Left ventricle myocardium inferior (tissue), 1 donor: ENCODE results near the gene RAD51B. TPM values are rescaled to one million over a fixed set of nuclear protein-coding genes. Genes with fewer than 3 reads are reported as not detected.

ENCODE experiments used
- DNase-seq: peaks from one replicate; pipeline ENCODE4 v3.0.0-alpha.2; 2020
- H3K27ac ChIP-seq: fragments of 200-600 bp; replicated peaks from 2 replicates; pipeline ENCODE4 v1.8.0; 2021
- H3K27me3 ChIP-seq: fragments of 200-600 bp; 2 replicates; pipeline ENCODE4 v1.8.0; 2021; ENCODE audit warnings: low read depth
- H3K36me3 ChIP-seq: fragments of 200-600 bp; 2 replicates; pipeline ENCODE4 v1.8.0; 2021
- H3K4me1 ChIP-seq: fragments of 200-600 bp; 2 replicates; pipeline ENCODE4 v1.8.0; 2021
- H3K4me3 ChIP-seq: fragments of 200-600 bp; 2 replicates; pipeline ENCODE4 v1.8.0; 2021; ENCODE audit warnings: mild to moderate bottlenecking, moderate library complexity
- H3K9me3 ChIP-seq: fragments of 200-600 bp; replicated peaks from 2 replicates; pipeline ENCODE4 v1.8.0; 2021
- CTCF ChIP-seq: fragments of 200-600 bp; IDR thresholded peaks from 2 replicates; pipeline ENCODE4 v1.8.0; 2021; ENCODE audit warnings: antibody characterized with exemption, mild to moderate bottlenecking, borderline replicate concordance
- intact Hi-C: fragments of 100-400 bp; cut with micrococcal nuclease; formaldehyde crosslinking; loops from one replicate; pipeline ENCODE4 v1.11.0; 2022
- total RNA-seq: library from RNA; stranded (reverse); fragmentation: NEBNext Ultra II Directional; extraction: Animal tissue kit (Norgen Biotek cat#: 25700); gene quantifications from one replicate; pipeline ENCODE4 v1.2.1, GENCODE V29; 2021
- donor health status: DM: no; HTN: yes; CAD: no; lungs with severe emphysema.

The RAD51B gene
- total RNA-seq, 1 donor from 2014 or later: 2.4 TPM

- no peak for DNase-seq
- H3K9me3 ChIP-seq: peaks cover 10% of the 10 kb centered on the region
- intact Hi-C loops: loop anchor here (5.0 kb wide), 1 partner anchor 873 kb away; no protein-coding TSS in a partner anchor
- H3K27me3 ChIP-seq: no peaks in the 10 kb centered on the region
- no peak overlapping the region for H3K27ac ChIP-seq
- TF ChIP-seq CTCF: no peak
- peaks cover 4% of the 10 kb centered on the region for H3K4me1 ChIP-seq
- no peaks in the 10 kb centered on the region for H3K36me3 ChIP-seq
- no peak overlapping the region for H3K4me3 ChIP-seq
These were observed 130.2 kb downstream of the RAD51B start for GRCh38 chr14:67949771-67950170.

DNA sequence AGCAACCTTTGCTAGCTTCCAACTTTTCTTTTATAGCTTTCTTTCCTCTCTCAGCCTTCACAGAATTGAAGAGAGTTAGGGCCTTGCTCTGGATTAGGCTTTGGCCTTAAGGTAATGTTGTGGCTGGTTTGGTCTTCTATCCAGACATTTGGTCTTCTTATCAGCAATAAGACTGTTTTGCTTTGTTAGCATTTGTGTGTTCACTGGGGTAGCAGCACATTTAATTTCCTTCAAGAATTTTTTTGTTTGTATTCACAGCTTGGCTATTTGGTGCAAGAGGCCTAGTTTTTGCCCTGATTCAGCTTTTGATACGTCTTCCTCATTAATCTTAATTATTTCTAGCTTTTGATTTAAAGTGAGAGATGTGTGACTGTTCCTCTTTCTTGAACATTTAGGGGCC lies 130.8 kb downstream of the RAD51B start:
- Histone ChIP-seq H3K27me3 (no peaks in the 10 kb centered on the region), H3K9me3 (peaks cover 10% of the 10 kb centered on the region), H3K4me1 (no peaks in the 10 kb centered on the region), H3K27ac (no peak overlapping the region), H3K4me3 (no peak overlapping the region), H3K36me3 (no peaks in the 10 kb centered on the region)
- TF ChIP-seq CTCF: no peak
- no peak for DNase-seq
- intact Hi-C loops: no loop called here

- H3K36me3 ChIP-seq: no peaks in the 10 kb centered on the region
- H3K27ac ChIP-seq: no peak overlapping the region
- H3K27me3 ChIP-seq: no peaks in the 10 kb centered on the region
- intact Hi-C loops: no loop called here
- H3K4me3 ChIP-seq: no peak overlapping the region
- H3K9me3 ChIP-seq: peaks cover 10% of the 10 kb centered on the region
- DNase-seq: no peak
- TF ChIP-seq CTCF: no peak
- no peaks in the 10 kb centered on the region for H3K4me1 ChIP-seq
These were observed 132.1 kb downstream of the RAD51B start for GRCh38 chr14:67951529-67952135.

- no peaks in the 10 kb centered on the region for H3K27me3 ChIP-seq
- no peak for DNase-seq
- H3K36me3 ChIP-seq: no peaks in the 10 kb centered on the region
- TF ChIP-seq CTCF: no peak
- H3K4me1 ChIP-seq: no peaks in the 10 kb centered on the region
- intact Hi-C loops: no loop called here
- H3K4me3 ChIP-seq: no peak overlapping the region
- H3K27ac ChIP-seq: no peak overlapping the region
- H3K9me3 ChIP-seq: peaks cover 10% of the 10 kb centered on the region
These were observed 132.8 kb downstream of the RAD51B start for GRCh38 chr14:67952381-67952780.

GRCh38 chr14:67952786-67953185 lies 133.2 kb downstream of the RAD51B start:
- intact Hi-C loops: no loop called here
- no peak for DNase-seq
- Histone ChIP-seq H3K27me3 (no peaks in the 10 kb centered on the region), H3K36me3 (no peaks in the 10 kb centered on the region), H3K9me3 (peaks cover 10% of the 10 kb centered on the region), H3K4me1 (no peaks in the 10 kb centered on the region), H3K27ac (no peak overlapping the region), H3K4me3 (no peak overlapping the region)
- TF ChIP-seq CTCF: no peak
